ENCODE data around the gene HSP90AA1.

HSP90AA1 gene

GRCh38 chr14:102044566-102044965 is 42.3 kb downstream of the HSP90AA1 start:
- TF ChIP-seq TEAD4 (IDR thresholded peaks at IDR 0.05) (no peak), YY1 (IDR thresholded peaks at IDR 0.05; ENCODE audit: low read depth) (no peak), CREB1 (IDR thresholded peaks at IDR 0.05; ENCODE audit: low read depth) (no peak), CEBPB (IDR thresholded peaks at IDR 0.05) (no peak), RAD21 (IDR thresholded peaks at IDR 0.05; ENCODE audit: low read depth) (no peak)

DNA sequence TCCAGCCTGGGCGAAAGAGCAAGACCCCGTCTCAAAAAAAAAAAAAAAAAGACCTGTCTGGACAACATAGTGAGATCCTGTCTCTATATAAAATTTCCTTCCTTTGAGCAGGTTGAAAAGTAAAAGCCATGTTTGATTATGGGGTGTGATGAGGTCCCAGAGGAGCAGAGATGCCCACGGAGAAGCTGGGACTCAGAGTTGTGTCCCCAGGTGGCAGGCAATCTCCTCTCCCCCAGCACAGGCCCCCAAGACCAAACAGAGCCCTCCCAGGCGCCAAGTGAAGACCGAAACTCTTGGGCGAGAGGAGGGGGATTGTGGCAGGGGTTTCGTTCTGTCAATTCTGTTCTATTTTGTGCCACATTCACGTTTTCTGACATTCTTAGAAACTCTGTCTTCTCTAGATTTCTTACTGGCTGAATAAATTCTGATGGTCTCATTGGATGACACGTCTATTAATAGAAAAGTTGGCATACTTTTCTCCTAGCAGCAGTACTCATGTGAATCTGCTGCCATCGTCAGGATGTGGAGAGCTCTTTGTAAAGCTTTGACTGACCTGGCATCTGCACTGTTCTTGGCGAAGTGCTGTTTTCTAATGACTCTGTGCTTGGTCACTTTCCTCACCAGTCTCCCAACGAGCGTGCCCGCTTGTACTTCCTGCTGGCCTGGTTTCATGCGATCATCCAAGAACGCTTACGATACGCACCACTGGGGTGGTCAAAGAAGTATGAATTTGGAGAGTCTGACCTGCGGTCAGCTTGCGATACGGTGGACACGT is 43.4 kb downstream of the HSP90AA1 start:
- TF ChIP-seq FOXM1 (IDR thresholded peaks at IDR 0.05; ENCODE audit: borderline replicate concordance, low read depth) = no peak
- TF ChIP-seq YY1 (IDR thresholded peaks at IDR 0.05; ENCODE audit: low read depth) = no peak
- peak; percentile 28; the same call in 1 of the 2 replicates for TF ChIP-seq RAD21 (IDR thresholded peaks at IDR 0.05; ENCODE audit: low read depth)
- TF ChIP-seq, protein P1, sequence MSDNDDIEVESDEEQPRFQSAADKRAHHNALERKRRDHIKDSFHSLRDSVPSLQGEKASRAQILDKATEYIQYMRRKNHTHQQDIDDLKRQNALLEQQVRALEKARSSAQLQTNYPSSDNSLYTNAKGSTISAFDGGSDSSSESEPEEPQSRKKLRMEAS (IDR thresholded peaks at IDR 0.05) = no peak
- TF ChIP-seq ZBTB7A (IDR thresholded peaks at IDR 0.05; ENCODE audit: low read depth) = no peak

GRCh38 chr14:102042699-102043098 is 44.1 kb downstream of the HSP90AA1 start:
- TF ChIP-seq ZBTB7A (IDR thresholded peaks at IDR 0.05; ENCODE audit: low read depth) = no peak
- TF ChIP-seq TCF12 (IDR thresholded peaks at IDR 0.05; ENCODE audit: low read depth) = no peak
- TF ChIP-seq, protein P1 (IDR thresholded peaks at IDR 0.05) = no peak
- TF ChIP-seq CREB1 (IDR thresholded peaks at IDR 0.05; ENCODE audit: low read depth) = no peak
- TF ChIP-seq, protein P2, sequence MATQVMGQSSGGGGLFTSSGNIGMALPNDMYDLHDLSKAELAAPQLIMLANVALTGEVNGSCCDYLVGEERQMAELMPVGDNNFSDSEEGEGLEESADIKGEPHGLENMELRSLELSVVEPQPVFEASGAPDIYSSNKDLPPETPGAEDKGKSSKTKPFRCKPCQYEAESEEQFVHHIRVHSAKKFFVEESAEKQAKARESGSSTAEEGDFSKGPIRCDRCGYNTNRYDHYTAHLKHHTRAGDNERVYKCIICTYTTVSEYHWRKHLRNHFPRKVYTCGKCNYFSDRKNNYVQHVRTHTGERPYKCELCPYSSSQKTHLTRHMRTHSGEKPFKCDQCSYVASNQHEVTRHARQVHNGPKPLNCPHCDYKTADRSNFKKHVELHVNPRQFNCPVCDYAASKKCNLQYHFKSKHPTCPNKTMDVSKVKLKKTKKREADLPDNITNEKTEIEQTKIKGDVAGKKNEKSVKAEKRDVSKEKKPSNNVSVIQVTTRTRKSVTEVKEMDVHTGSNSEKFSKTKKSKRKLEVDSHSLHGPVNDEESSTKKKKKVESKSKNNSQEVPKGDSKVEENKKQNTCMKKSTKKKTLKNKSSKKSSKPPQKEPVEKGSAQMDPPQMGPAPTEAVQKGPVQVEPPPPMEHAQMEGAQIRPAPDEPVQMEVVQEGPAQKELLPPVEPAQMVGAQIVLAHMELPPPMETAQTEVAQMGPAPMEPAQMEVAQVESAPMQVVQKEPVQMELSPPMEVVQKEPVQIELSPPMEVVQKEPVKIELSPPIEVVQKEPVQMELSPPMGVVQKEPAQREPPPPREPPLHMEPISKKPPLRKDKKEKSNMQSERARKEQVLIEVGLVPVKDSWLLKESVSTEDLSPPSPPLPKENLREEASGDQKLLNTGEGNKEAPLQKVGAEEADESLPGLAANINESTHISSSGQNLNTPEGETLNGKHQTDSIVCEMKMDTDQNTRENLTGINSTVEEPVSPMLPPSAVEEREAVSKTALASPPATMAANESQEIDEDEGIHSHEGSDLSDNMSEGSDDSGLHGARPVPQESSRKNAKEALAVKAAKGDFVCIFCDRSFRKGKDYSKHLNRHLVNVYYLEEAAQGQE (IDR thresholded peaks at IDR 0.05; ENCODE audit: low read depth) = no peak
- TF ChIP-seq TAF1 (IDR thresholded peaks at IDR 0.05; ENCODE audit: low read depth) = no peak
- TF ChIP-seq, protein P3, sequence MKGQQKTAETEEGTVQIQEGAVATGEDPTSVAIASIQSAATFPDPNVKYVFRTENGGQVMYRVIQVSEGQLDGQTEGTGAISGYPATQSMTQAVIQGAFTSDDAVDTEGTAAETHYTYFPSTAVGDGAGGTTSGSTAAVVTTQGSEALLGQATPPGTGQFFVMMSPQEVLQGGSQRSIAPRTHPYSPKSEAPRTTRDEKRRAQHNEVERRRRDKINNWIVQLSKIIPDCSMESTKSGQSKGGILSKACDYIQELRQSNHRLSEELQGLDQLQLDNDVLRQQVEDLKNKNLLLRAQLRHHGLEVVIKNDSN (IDR thresholded peaks at IDR 0.05) = no peak
- no peak for TF ChIP-seq YY1 (IDR thresholded peaks at IDR 0.05; ENCODE audit: low read depth)
- TF ChIP-seq RAD21 (IDR thresholded peaks at IDR 0.05; ENCODE audit: low read depth) = no peak

DNA sequence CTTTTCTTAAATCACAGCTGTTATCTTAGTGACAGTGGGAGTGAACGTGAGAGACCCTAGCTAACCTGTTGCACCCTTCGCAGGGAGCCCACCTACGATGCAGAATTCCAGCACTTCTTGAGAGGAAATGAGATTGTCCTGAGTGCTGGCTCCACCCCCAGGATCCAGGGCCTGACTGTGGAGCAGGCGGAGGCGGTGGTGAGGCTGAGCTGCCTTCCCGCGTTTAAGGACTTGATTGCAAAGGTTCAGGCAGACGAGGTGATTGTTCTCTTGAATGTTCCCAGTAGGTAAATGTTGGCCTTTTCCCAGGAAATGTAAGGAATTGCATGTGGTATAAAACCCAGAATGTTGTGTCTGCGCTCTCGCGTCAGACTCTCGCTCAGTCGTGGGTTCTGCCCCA is 46.7 kb downstream of the HSP90AA1 start:
- TF ChIP-seq ZBTB7A (IDR thresholded peaks at IDR 0.05; ENCODE audit: low read depth) = no peak
- TF ChIP-seq TAF1 (IDR thresholded peaks at IDR 0.05; ENCODE audit: low read depth) = no peak
- no peak for TF ChIP-seq TEAD4 (IDR thresholded peaks at IDR 0.05)
- no peak for TF ChIP-seq YY1 (IDR thresholded peaks at IDR 0.05; ENCODE audit: low read depth)
- no peak for TF ChIP-seq CREB1 (IDR thresholded peaks at IDR 0.05; ENCODE audit: low read depth)
- TF ChIP-seq, protein P3 (IDR thresholded peaks at IDR 0.05) = no peak
- TF ChIP-seq, protein P2 (IDR thresholded peaks at IDR 0.05; ENCODE audit: low read depth) = no peak
- TF ChIP-seq RAD21 (IDR thresholded peaks at IDR 0.05; ENCODE audit: low read depth) = no peak
- TF ChIP-seq, protein P1 (IDR thresholded peaks at IDR 0.05) = no peak

DNA sequence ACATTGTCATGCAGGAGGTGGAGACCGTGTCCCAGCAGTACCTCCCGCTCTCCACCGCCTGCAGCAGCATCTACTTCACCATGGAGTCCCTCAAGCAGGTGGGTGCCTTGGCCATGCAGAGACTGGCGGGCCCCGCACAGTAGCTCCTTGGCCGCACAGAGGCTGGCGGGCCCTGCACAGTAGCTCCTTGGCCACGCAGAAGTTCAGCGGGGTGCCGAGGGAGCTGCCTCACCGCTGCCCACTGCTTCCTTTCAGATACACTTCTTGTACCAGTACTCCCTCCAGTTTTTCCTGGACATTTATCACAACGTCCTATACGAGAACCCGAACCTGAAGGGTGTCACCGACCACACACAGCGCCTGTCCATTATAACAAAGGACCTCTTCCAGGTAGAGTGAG is 47.7 kb downstream of the HSP90AA1 start:
- TF ChIP-seq TCF12 (IDR thresholded peaks at IDR 0.05; ENCODE audit: low read depth) (no peak), TAF1 (IDR thresholded peaks at IDR 0.05; ENCODE audit: low read depth) (no peak), NFIC (IDR thresholded peaks at IDR 0.05) (no peak), TEAD4 (IDR thresholded peaks at IDR 0.05) (no peak), FOXM1 (IDR thresholded peaks at IDR 0.05; ENCODE audit: borderline replicate concordance, low read depth) (no peak), CEBPB (IDR thresholded peaks at IDR 0.05) (no peak), CREB1 (IDR thresholded peaks at IDR 0.05; ENCODE audit: low read depth) (no peak), YY1 (IDR thresholded peaks at IDR 0.05; ENCODE audit: low read depth) (no peak), RAD21 (IDR thresholded peaks at IDR 0.05; ENCODE audit: low read depth) (no peak), ZBTB7A (IDR thresholded peaks at IDR 0.05; ENCODE audit: low read depth) (no peak), EGR1 (IDR thresholded peaks at IDR 0.05) (no peak), EP300 (IDR thresholded peaks at IDR 0.05; ENCODE audit: borderline replicate concordance) (no peak)
- TF ChIP-seq, protein P2 (IDR thresholded peaks at IDR 0.05; ENCODE audit: low read depth) = no peak
- TF ChIP-seq, protein P1 (IDR thresholded peaks at IDR 0.05) = no peak
- TF ChIP-seq, protein P3 (IDR thresholded peaks at IDR 0.05) = no peak
